ENCODE measurements around the gene TNFRSF19.

TNFRSF19 gene

GRCh38 chr13:23666582-23666981 lies 96.4 kb downstream of the TNFRSF19 start:
- ATAC-seq = no peak
- TF ChIP-seq GLIS3 (CRISPR knock-in tag; IDR thresholded peaks at IDR 0.05) (no peak), ESRRG (CRISPR knock-in tag; IDR thresholded peaks at IDR 0.05) (no peak), ZNF8 (CRISPR knock-in tag; IDR thresholded peaks at IDR 0.05) (no peak), TCF4 (CRISPR knock-in tag; IDR thresholded peaks at IDR 0.05; ENCODE audit: borderline replicate concordance) (no peak), ISL1 (CRISPR knock-in tag; IDR thresholded peaks at IDR 0.05) (no peak)
- TF ChIP-seq, protein P1, sequence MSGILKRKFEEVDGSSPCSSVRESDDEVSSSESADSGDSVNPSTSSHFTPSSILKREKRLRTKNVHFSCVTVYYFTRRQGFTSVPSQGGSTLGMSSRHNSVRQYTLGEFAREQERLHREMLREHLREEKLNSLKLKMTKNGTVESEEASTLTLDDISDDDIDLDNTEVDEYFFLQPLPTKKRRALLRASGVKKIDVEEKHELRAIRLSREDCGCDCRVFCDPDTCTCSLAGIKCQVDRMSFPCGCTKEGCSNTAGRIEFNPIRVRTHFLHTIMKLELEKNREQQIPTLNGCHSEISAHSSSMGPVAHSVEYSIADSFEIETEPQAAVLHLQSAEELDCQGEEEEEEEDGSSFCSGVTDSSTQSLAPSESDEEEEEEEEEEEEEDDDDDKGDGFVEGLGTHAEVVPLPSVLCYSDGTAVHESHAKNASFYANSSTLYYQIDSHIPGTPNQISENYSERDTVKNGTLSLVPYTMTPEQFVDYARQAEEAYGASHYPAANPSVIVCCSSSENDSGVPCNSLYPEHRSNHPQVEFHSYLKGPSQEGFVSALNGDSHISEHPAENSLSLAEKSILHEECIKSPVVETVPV (CRISPR knock-in tag; IDR thresholded peaks at IDR 0.05) = no peak
- TF ChIP-seq, protein P2, sequence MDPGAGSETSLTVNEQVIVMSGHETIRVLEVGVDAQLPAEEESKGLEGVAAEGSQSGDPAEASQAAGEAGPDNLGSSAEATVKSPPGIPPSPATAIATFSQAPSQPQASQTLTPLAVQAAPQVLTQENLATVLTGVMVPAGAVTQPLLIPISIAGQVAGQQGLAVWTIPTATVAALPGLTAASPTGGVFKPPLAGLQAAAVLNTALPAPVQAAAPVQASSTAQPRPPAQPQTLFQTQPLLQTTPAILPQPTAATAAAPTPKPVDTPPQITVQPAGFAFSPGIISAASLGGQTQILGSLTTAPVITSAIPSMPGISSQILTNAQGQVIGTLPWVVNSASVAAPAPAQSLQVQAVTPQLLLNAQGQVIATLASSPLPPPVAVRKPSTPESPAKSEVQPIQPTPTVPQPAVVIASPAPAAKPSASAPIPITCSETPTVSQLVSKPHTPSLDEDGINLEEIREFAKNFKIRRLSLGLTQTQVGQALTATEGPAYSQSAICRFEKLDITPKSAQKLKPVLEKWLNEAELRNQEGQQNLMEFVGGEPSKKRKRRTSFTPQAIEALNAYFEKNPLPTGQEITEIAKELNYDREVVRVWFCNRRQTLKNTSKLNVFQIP (CRISPR knock-in tag; IDR thresholded peaks at IDR 0.05; ENCODE audit: borderline replicate concordance, low read depth) = no peak
- TF ChIP-seq, protein P3, sequence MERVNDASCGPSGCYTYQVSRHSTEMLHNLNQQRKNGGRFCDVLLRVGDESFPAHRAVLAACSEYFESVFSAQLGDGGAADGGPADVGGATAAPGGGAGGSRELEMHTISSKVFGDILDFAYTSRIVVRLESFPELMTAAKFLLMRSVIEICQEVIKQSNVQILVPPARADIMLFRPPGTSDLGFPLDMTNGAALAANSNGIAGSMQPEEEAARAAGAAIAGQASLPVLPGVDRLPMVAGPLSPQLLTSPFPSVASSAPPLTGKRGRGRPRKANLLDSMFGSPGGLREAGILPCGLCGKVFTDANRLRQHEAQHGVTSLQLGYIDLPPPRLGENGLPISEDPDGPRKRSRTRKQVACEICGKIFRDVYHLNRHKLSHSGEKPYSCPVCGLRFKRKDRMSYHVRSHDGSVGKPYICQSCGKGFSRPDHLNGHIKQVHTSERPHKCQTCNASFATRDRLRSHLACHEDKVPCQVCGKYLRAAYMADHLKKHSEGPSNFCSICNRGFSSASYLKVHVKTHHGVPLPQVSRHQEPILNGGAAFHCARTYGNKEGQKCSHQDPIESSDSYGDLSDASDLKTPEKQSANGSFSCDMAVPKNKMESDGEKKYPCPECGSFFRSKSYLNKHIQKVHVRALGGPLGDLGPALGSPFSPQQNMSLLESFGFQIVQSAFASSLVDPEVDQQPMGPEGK (CRISPR knock-in tag; IDR thresholded peaks at IDR 0.05; ENCODE audit: borderline replicate concordance) = no peak

DNA sequence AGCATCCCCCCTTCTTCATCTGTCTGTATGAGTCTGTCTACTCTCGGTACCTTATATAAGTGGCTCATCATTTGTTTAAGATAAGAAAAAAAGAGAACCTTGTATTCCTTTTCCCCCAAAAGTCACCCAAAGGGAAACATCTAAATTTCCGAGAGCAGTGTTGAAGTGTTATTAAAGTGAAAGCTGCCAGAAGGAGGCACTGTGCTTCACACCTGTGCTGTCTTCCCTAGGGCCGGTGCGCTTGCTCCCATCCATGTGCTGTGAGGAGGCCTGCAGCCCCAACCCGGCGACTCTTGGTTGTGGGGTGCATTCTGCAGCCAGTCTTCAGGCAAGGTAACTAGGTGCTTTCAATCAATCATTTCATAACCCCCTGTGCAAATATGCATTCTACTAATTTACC lies 97.5 kb downstream of the TNFRSF19 start:
- TF ChIP-seq ZFP3 (CRISPR knock-in tag; IDR thresholded peaks at IDR 0.05) (no peak), ZC3H10 (CRISPR knock-in tag; IDR thresholded peaks at IDR 0.05) (no peak), CSDC2 (CRISPR knock-in tag; IDR thresholded peaks at IDR 0.05) (no peak), ESRRG (CRISPR knock-in tag; IDR thresholded peaks at IDR 0.05) (no peak)
- no peak for ATAC-seq

GRCh38 chr13:23668562-23668961 lies 98.3 kb downstream of the TNFRSF19 start:
- ATAC-seq = no peak
- TF ChIP-seq, protein P4, sequence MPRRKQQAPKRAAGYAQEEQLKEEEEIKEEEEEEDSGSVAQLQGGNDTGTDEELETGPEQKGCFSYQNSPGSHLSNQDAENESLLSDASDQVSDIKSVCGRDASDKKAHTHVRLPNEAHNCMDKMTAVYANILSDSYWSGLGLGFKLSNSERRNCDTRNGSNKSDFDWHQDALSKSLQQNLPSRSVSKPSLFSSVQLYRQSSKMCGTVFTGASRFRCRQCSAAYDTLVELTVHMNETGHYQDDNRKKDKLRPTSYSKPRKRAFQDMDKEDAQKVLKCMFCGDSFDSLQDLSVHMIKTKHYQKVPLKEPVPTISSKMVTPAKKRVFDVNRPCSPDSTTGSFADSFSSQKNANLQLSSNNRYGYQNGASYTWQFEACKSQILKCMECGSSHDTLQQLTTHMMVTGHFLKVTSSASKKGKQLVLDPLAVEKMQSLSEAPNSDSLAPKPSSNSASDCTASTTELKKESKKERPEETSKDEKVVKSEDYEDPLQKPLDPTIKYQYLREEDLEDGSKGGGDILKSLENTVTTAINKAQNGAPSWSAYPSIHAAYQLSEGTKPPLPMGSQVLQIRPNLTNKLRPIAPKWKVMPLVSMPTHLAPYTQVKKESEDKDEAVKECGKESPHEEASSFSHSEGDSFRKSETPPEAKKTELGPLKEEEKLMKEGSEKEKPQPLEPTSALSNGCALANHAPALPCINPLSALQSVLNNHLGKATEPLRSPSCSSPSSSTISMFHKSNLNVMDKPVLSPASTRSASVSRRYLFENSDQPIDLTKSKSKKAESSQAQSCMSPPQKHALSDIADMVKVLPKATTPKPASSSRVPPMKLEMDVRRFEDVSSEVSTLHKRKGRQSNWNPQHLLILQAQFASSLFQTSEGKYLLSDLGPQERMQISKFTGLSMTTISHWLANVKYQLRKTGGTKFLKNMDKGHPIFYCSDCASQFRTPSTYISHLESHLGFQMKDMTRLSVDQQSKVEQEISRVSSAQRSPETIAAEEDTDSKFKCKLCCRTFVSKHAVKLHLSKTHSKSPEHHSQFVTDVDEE (CRISPR knock-in tag; IDR thresholded peaks at IDR 0.05) = no peak
- TF ChIP-seq SNAI2 (CRISPR knock-in tag; IDR thresholded peaks at IDR 0.05) (no peak), CSDC2 (CRISPR knock-in tag; IDR thresholded peaks at IDR 0.05) (no peak), ISL1 (CRISPR knock-in tag; IDR thresholded peaks at IDR 0.05) (no peak), TOX (CRISPR knock-in tag; IDR thresholded peaks at IDR 0.05; ENCODE audit: borderline replicate concordance) (no peak), ZNF70 (CRISPR knock-in tag; IDR thresholded peaks at IDR 0.05) (no peak), PPARA (CRISPR knock-in tag; IDR thresholded peaks at IDR 0.05; ENCODE audit: borderline replicate concordance) (no peak), BACH2 (CRISPR knock-in tag; IDR thresholded peaks at IDR 0.05; ENCODE audit: borderline replicate concordance) (no peak), CREB5 (CRISPR knock-in tag; IDR thresholded peaks at IDR 0.05; ENCODE audit: low read depth) (no peak), ZC3H10 (CRISPR knock-in tag; IDR thresholded peaks at IDR 0.05) (no peak), OSR1 (CRISPR knock-in tag; IDR thresholded peaks at IDR 0.05) (no peak), ARNTL (CRISPR knock-in tag; IDR thresholded peaks at IDR 0.05; ENCODE audit: borderline replicate concordance, low read depth) (no peak), RARB (CRISPR knock-in tag; IDR thresholded peaks at IDR 0.05) (no peak), ZFP3 (CRISPR knock-in tag; IDR thresholded peaks at IDR 0.05) (no peak), GLIS3 (CRISPR knock-in tag; IDR thresholded peaks at IDR 0.05) (no peak), TCF4 (CRISPR knock-in tag; IDR thresholded peaks at IDR 0.05; ENCODE audit: borderline replicate concordance) (no peak), ZFP30 (CRISPR knock-in tag; IDR thresholded peaks at IDR 0.05) (no peak)
- TF ChIP-seq, protein P3 (CRISPR knock-in tag; IDR thresholded peaks at IDR 0.05; ENCODE audit: borderline replicate concordance) = no peak
- TF ChIP-seq, protein P2 (CRISPR knock-in tag; IDR thresholded peaks at IDR 0.05; ENCODE audit: borderline replicate concordance, low read depth) = no peak
- TF ChIP-seq, protein P1 (CRISPR knock-in tag; IDR thresholded peaks at IDR 0.05) = no peak
